PFSK-1 (cell line): ENCODE data around the gene DGKG.

ENCODE experiments used
- POLR2AphosphoS5 ChIP-seq: IDR thresholded peaks from 2 replicates; pipeline ENCODE4 v1.6.1; 2012; ENCODE audit warnings: low read depth, mild to moderate bottlenecking, control low read depth, low read length, moderate library complexity
- REST ChIP-seq, 2 experiments: IDR thresholded peaks; 2 replicates each; pipeline versions ENCODE4 v1.6.1 to v1.8.0; 2011 to 2012; ENCODE audit warnings: low read depth in 2 of 2, low read length in 2 of 2, control low read depth in 1 of 2, inconsistent platforms in 1 of 2, mild to moderate bottlenecking in 1 of 2, moderate library complexity in 1 of 2; ENCODE audit not compliant: insufficient read depth in 1 of 2
- TAF1 ChIP-seq: IDR thresholded peaks from 2 replicates; pipeline ENCODE4 v1.6.1; 2012; ENCODE audit warnings: low read length, control low read depth, borderline replicate concordance; ENCODE audit not compliant: insufficient read depth

- TF ChIP-seq POLR2AphosphoS5 (no peak), REST (IDR thresholded peaks at IDR 0.05; ENCODE audit: insufficient read depth in 1 of 2, low read depth in 2 of 2, low read length in 2 of 2) (no peak), TAF1 (no peak)
Measured at GRCh38 chr3:186137051-186137685, 224.9 kb downstream of the DGKG start.
